Measurements from ENCODE around the gene SH2D3C.

DNA sequence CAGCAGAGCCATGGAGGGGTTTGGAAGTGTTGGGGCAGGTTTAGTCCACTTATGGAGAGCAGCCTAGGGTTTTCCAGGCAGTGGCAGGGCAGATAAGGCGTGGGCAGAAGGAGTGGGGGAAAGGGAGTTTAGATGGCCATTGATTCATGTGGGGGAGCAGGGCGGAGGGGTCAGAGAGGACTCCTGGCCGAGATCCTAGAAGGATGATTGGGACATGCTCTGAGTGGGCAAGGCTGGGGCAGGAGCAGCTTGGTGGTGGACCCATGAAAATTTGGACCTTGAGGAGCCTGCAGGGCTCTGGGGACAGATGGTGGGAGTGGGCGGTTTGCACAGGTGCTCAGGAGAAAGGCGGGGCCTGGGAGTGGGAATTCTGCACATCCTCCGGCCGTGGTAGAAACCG, 25.3 kb downstream of the SH2D3C start:
- no peak for TF ChIP-seq GATA2 (IDR thresholded peaks at IDR 0.05; ENCODE audit: low read depth, low read length)
- TF ChIP-seq GATA3 (IDR thresholded peaks at IDR 0.05; ENCODE audit: low read depth, low read length), result no peak

Measured in SH-SY5Y (cell line).